ENCODE measurements around the gene PKIG. TPM values are rescaled to one million over a fixed set of nuclear protein-coding genes. Genes with fewer than 3 reads are reported as not detected.

Gene PKIG
- polyA plus RNA-seq, 1 donor (not counting 4 experiments of a cell fraction or from before 2014, with no cell fraction given): 6.6 TPM

GRCh38 chr20:44584162-44584561 lies 1.8 kb downstream of the PKIG start:
- no peak overlapping the region for H3K4me3 ChIP-seq (ENCODE audit: control insufficient read depth in 2 of 3, extremely low read depth in 1 of 3, insufficient read depth in 2 of 3, low read depth in 1 of 3, low read length in 3 of 3)
- H2AFZ ChIP-seq (ENCODE audit: control insufficient read depth, low read length): no peak overlapping the region
- no peak for TF ChIP-seq CTCF (optimal IDR thresholded peaks at IDR 0.05 in 1 of 3, IDR thresholded peaks at IDR 0.05 in 1 of 3, conservative IDR thresholded peaks at IDR 0.05 in 1 of 3; ENCODE audit: extremely low read depth in 1 of 3, insufficient read depth in 2 of 3, low read length in 3 of 3)
- no peak for DNase-seq (ENCODE audit: low read depth, low spot score)
- no peaks in the 10 kb centered on the region for H3K27me3 ChIP-seq (ENCODE audit: control insufficient read depth, extremely low read depth, insufficient read depth, low read length)
- no peaks in the 10 kb centered on the region for H3K4me1 ChIP-seq (ENCODE audit: control insufficient read depth, extremely low read depth, insufficient read depth, low read length)
- H3K79me2 ChIP-seq (ENCODE audit: control insufficient read depth, insufficient read depth, low read length): no peaks in the 10 kb centered on the region
- no peaks in the 10 kb centered on the region for H3K36me3 ChIP-seq (ENCODE audit: control insufficient read depth in 2 of 2, extremely low read depth in 1 of 2, insufficient read depth in 2 of 2, low read length in 2 of 2)
- no peak overlapping the region for H3K27ac ChIP-seq (ENCODE audit: control insufficient read depth, insufficient read depth, low read length)
- no peaks in the 10 kb centered on the region for H3K9me1 ChIP-seq (ENCODE audit: control insufficient read depth, extremely low read depth, insufficient read depth, low read length)
- H3K9ac ChIP-seq (ENCODE audit: control insufficient read depth, extremely low read depth, insufficient read depth, low read length): no peak overlapping the region
- no peaks in the 10 kb centered on the region for H4K20me1 ChIP-seq (ENCODE audit: control insufficient read depth, extremely low read depth, insufficient read depth, low read length)
- no peak for FAIRE-seq
- H3K4me2 ChIP-seq (ENCODE audit: control insufficient read depth, extremely low read depth, insufficient read depth, low read depth, low read length): no peak overlapping the region
- dilution Hi-C loops (cut with MboI; ENCODE audit: extremely low pct_ligation_motif_present, low sequenced_read_pairs): no loop called here
- no peaks in the 10 kb centered on the region for H3K9me3 ChIP-seq (ENCODE audit: control insufficient read depth, low read depth, low read length)

- DNase-seq (ENCODE audit: low read depth, low spot score) (no peak), FAIRE-seq (no peak)
- no peaks in the 10 kb centered on the region for H3K9me3 ChIP-seq (ENCODE audit: control insufficient read depth, low read depth, low read length)
- H3K4me2 ChIP-seq (ENCODE audit: control insufficient read depth, extremely low read depth, insufficient read depth, low read depth, low read length): no peak overlapping the region
- H3K27me3 ChIP-seq (ENCODE audit: control insufficient read depth, extremely low read depth, insufficient read depth, low read length): no peaks in the 10 kb centered on the region
- no peaks in the 10 kb centered on the region for H3K9me1 ChIP-seq (ENCODE audit: control insufficient read depth, extremely low read depth, insufficient read depth, low read length)
- H3K4me1 ChIP-seq (ENCODE audit: control insufficient read depth, extremely low read depth, insufficient read depth, low read length): no peaks in the 10 kb centered on the region
- no peaks in the 10 kb centered on the region for H4K20me1 ChIP-seq (ENCODE audit: control insufficient read depth, extremely low read depth, insufficient read depth, low read length)
- TF ChIP-seq EZH2 (IDR thresholded peaks at IDR 0.05; ENCODE audit: low read length) (no peak), CTCF (optimal IDR thresholded peaks at IDR 0.05 in 1 of 3, IDR thresholded peaks at IDR 0.05 in 1 of 3, conservative IDR thresholded peaks at IDR 0.05 in 1 of 3; ENCODE audit: extremely low read depth in 1 of 3, insufficient read depth in 2 of 3, low read length in 3 of 3) (no peak)
- H3K36me3 ChIP-seq (ENCODE audit: control insufficient read depth in 2 of 2, extremely low read depth in 1 of 2, insufficient read depth in 2 of 2, low read length in 2 of 2): no peaks in the 10 kb centered on the region
- no peaks in the 10 kb centered on the region for H3K79me2 ChIP-seq (ENCODE audit: control insufficient read depth, insufficient read depth, low read length)
- H3K27ac ChIP-seq (ENCODE audit: control insufficient read depth, insufficient read depth, low read length): no peak overlapping the region
- dilution Hi-C loops (cut with MboI; ENCODE audit: extremely low pct_ligation_motif_present, low sequenced_read_pairs): no loop called here
- H3K4me3 ChIP-seq (ENCODE audit: control insufficient read depth in 2 of 3, extremely low read depth in 1 of 3, insufficient read depth in 2 of 3, low read depth in 1 of 3, low read length in 3 of 3): no peak overlapping the region
- H3K9ac ChIP-seq (ENCODE audit: control insufficient read depth, extremely low read depth, insufficient read depth, low read length): no peak overlapping the region
- H2AFZ ChIP-seq (ENCODE audit: control insufficient read depth, low read length): no peak overlapping the region
Observed at GRCh38 chr20:44585057-44585963, 2.9 kb downstream of the PKIG start.
